ENCODE results near the gene HSD17B1. TPM values are rescaled to one million over a fixed set of nuclear protein-coding genes. Genes with fewer than 3 reads are reported as not detected.
A peak's percentile ranks its signal among the peaks of the same experiment; 100 is the strongest.

Gene HSD17B1
- total RNA-seq, 4 donors from 2014 or later: 2.3 to 6.6 (median 4.6) TPM

DNA sequence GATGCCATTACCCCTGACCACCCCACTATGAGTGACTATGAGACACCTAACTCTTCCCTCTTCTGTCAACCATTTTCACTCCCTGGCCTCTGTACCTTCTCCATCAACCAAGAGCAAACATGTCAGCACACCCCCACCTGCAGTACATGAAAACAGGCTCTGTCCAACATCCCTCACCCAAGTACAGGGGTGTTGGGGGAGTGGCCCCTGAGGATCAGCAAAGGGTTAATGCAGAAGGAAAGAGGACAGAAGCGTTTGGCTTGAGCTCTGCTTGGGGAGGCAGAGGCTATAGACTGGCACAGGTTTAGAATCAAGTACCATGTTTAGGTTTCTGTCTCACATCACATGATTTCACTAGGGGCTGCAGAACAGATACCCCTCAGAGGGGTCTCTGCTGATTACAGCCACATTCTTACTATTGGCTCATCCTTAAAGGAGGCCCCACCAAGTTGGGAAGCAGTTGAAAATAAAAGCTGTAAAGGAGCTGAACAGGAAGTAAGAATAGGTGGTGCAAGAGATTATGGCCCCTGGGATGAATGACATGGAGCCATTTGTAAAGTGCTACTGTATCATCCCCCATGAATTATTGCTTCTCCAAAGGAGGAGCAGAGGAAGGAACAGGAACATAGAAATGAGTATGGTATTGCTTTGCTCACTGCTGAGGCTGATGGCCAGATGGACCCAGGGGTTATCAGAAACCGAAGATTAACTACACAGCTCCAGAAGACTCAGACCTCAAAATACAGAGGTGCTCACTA lies 27.2 kb downstream of the HSD17B1 start:
- no peak for DNase-seq (ENCODE audit: low spot score in 2 of 2)
- no peak overlapping the region for H3K4me3 ChIP-seq (ENCODE audit: low read depth, poor library complexity, severe bottlenecking)
- 47 to 59% methylated on average over 2 of the region's 2 CpGs for WGBS, 2 donors
- no peak for TF ChIP-seq CTCF (IDR thresholded peaks at IDR 0.05)
- TF ChIP-seq POLR2A (IDR thresholded peaks at IDR 0.05): no peak
- intact Hi-C loops (cut with DNase I; ENCODE audit: low total_unique reads): loop anchor here (10.0 kb wide), 1 partner anchor 105 kb away; the partner anchor contains the start of genes CCR10 and CNTNAP1

DNA sequence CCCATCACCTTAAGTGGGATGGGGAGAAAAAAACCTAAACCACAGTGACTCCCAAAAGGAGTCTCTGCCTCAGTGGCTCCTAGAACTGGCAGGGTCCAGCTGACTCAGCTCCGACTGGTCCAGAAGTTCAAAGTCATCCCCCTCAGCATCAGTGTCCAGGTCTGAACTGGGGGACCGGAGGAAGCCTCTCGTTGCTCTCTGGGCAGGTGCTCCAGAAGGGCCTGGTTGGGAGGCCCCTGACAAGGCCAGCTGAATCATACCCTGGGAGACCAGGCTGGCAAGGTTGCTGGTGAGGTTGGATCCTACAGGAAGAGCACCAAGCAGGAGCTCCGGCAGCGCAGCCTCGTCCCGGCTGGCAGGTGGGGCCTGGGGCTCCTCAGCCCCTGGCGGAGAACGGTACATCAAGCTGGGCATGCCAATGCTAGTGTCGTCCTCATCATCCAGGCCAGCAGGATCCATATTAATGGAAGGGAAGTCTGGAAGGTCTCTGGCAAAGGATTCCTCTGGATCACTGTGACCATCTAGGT lies 29.1 kb downstream of the HSD17B1 start:
- DNase-seq (ENCODE audit: low spot score in 2 of 2): peak in 1 of 2 donors; percentile 72
- TF ChIP-seq POLR2A (IDR thresholded peaks at IDR 0.05) (no peak), CTCF (IDR thresholded peaks at IDR 0.05) (no peak)
- 82 to 90% methylated on average over 9 to 10 of the region's 10 CpGs for WGBS, 2 donors
- intact Hi-C loops (cut with DNase I; ENCODE audit: low total_unique reads): no loop called here
- no peak overlapping the region for H3K4me3 ChIP-seq (ENCODE audit: low read depth, poor library complexity, severe bottlenecking)

DNA sequence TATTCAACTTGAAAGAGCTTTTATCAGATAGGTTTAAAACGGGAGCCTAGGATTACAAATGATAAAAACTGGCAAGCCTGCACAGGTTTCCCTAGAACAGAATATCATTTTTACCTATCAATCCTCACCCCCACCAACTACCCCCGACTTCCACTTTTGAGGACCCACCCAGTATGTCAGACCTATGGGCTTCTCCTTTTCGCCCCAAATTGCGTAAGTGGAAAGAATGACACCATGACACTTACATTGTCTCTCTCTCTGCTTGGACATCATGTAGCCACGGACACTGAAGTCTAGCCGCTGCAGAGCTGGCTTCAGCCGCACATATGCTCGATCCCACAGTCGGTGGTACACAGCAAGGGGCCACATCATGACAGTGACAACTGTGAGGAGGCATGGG lies 32.2 kb downstream of the HSD17B1 start:
- intact Hi-C loops (cut with DNase I; ENCODE audit: low total_unique reads): no loop called here
- H3K4me3 ChIP-seq (ENCODE audit: low read depth, poor library complexity, severe bottlenecking): no peak overlapping the region
- DNase-seq (ENCODE audit: low spot score in 2 of 2): no peak
- no peak for TF ChIP-seq CTCF (IDR thresholded peaks at IDR 0.05)
- no peak for TF ChIP-seq POLR2A (IDR thresholded peaks at IDR 0.05)
- WGBS, 2 donors: 73 to 75% methylated on average over 9 of the region's 9 CpGs

DNA sequence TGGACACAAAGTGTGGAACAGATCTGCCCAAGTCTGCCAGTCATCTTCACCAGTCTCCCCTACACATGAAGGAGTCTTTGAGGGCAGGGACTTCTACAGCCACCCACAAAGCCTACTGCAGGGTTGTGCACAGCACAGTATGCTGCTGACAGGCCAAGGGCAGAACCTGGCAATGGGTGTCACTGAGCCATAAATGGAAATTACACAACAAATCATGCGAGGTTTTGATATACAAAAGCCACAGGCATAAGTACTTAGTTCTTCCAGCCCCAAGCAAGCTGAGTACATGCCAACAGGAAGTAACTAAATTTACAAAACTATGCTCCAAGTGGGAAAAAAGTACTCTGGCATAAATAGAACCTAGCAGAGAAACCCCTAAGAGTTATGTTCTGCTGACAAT lies 32.6 kb downstream of the HSD17B1 start:
- intact Hi-C loops (cut with DNase I; ENCODE audit: low total_unique reads): no loop called here

GRCh38 chr17:42586514-42587230 lies 33.9 kb downstream of the HSD17B1 start:
- intact Hi-C loops (cut with DNase I; ENCODE audit: low total_unique reads): no loop called here
- no peak for DNase-seq (ENCODE audit: low spot score in 2 of 2)
- no peak overlapping the region for H3K4me3 ChIP-seq (ENCODE audit: low read depth, poor library complexity, severe bottlenecking)
- WGBS, 2 donors: 49 to 51% methylated on average over 7 of the region's 7 CpGs
- TF ChIP-seq CTCF (IDR thresholded peaks at IDR 0.05) (no peak), POLR2A (IDR thresholded peaks at IDR 0.05) (no peak)

More for the DNA sequence above, 32.6 kb downstream of the HSD17B1 start:
- 16 to 24% methylated on average over 1 of the region's 1 CpG for WGBS, 2 donors
- H3K4me3 ChIP-seq (ENCODE audit: low read depth, poor library complexity, severe bottlenecking): no peak overlapping the region
- no peak for DNase-seq (ENCODE audit: low spot score in 2 of 2)
- no peak for TF ChIP-seq CTCF (IDR thresholded peaks at IDR 0.05)
- no peak for TF ChIP-seq POLR2A (IDR thresholded peaks at IDR 0.05)
